Measurements from ENCODE around the gene SLC19A1.

DNA sequence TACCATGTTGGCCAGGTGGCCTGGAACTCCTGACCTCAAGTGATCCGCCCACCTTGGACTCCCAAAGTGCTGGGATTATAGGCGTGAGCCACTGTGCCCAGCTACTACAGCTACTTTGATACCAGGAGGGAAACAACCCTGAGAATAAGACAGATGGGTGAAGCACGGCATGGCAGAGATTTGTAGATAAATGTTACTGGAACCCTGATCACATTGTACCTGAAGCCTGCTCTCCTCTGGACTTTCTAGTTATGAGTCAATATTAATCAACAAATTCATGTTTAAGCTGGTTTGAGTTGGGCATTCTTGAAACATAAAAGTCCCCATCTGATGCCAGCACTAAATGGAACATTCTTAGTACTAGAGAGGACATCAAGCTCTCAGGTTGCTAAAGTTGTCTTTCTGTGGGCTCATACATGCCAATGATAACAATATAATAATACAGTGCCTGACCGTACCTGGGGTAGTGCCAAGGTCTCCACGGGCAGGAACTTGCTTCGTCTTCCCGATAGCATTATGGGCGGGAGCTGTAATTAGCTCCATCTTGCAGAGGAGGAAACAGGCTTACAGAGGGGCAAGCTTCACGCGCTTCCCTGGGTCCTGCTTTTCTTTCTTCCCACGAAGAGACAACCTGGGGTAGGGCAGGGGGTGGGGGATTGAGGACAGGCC is 30.7 kb upstream of the SLC19A1 start:
- TF ChIP-seq POLR2AphosphoS5 (IDR thresholded peaks at IDR 0.05; ENCODE audit: borderline replicate concordance, low read depth, low read length) (no peak), EZH2 (IDR thresholded peaks at IDR 0.05) (no peak), FOXP2 (optimal IDR thresholded peaks at IDR 0.05; ENCODE audit: control extremely low read depth, extremely low read length, insufficient read depth) (no peak)

Data from SK-N-MC (cell line).